GM12892 (cell line): Measurements from ENCODE around the gene UBXN7.

ENCODE experiments used
- POLR2A ChIP-seq: IDR thresholded peaks from 2 replicates; pipeline ENCODE4 v1.6.1; 2011; ENCODE audit warnings: low read depth, low read length, control low read depth
- TAF1 ChIP-seq: IDR thresholded peaks from 2 replicates; pipeline ENCODE4 v1.6.1; 2011; ENCODE audit warnings: low read depth, mild to moderate bottlenecking, control low read depth, low read length, borderline replicate concordance

DNA sequence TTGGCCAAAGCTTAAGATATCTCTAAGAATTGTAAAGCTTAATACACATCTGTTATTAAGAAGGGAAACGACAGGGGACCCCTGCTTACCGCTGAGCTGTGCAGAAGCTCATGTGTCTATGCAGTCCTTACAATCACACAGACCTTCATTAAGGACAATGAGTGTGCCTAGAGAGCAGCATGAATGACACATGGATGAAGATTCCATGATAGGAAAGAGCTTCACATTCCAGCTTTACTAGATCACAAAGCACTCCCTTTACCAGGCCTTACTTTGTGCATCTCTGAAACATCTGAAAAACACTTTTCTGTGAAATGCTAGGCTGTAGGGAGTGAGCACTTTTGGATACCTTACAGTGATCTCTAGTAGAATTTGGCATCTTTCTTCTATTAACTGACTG is 39.3 kb upstream of the UBXN7 start:
- no peak for TF ChIP-seq POLR2A
- TF ChIP-seq TAF1: no peak
